Glutamatergic neuron (in vitro differentiated cells): ENCODE results near the gene GRHL3. TPM values are rescaled to one million over a fixed set of nuclear protein-coding genes. Genes with fewer than 3 reads are reported as not detected.

Source experiments
- DNase-seq: peaks from one replicate; pipeline ENCODE4 v3.0.0; 2022
- H3K27ac Mint-ChIP-seq: one replicate; pipeline ENCODE4 v1.8.0; 2020; ENCODE audit warnings: mild to moderate bottlenecking, mixed read lengths, inconsistent platforms; ENCODE audit not compliant: unreplicated experiment
- H3K27me3 Mint-ChIP-seq: one replicate; pipeline ENCODE4 v1.8.0; 2020; ENCODE audit warnings: mild to moderate bottlenecking, moderate library complexity, mixed read lengths, inconsistent platforms; ENCODE audit not compliant: unreplicated experiment
- H3K36me3 Mint-ChIP-seq: one replicate; pipeline ENCODE4 v1.8.0; 2020; ENCODE audit warnings: mild to moderate bottlenecking, mixed read lengths, inconsistent platforms; ENCODE audit not compliant: unreplicated experiment
- H3K4me1 Mint-ChIP-seq: one replicate; pipeline ENCODE4 v1.8.0; 2020; ENCODE audit warnings: mild to moderate bottlenecking, low read depth, mixed read lengths, inconsistent platforms; ENCODE audit not compliant: unreplicated experiment
- H3K4me3 Mint-ChIP-seq: one replicate; pipeline ENCODE4 v1.8.0; 2020; ENCODE audit warnings: mild to moderate bottlenecking, mixed read lengths, inconsistent platforms; ENCODE audit not compliant: unreplicated experiment
- H3K9me3 Mint-ChIP-seq: one replicate; pipeline ENCODE4 v1.8.0; 2020; ENCODE audit warnings: mild to moderate bottlenecking, moderate library complexity, mixed read lengths, inconsistent platforms; ENCODE audit not compliant: unreplicated experiment
- total RNA-seq: library from RNA; stranded (reverse); fragmentation: NEBNext Ultra II Directional; extraction: Animal tissue kit (Norgen Biotek cat#: 25700); gene quantifications from one replicate; pipeline ENCODE4 v1.2.1, GENCODE V29; 2021; ENCODE audit not compliant: unreplicated experiment
- TF ChIP-seq, protein P1 (sequence below): fragments of 200-600 bp; sonication (generic); IDR thresholded peaks from one replicate; pipeline ENCODE4 v1.5.0; 2021; ENCODE audit not compliant: partially characterized antibody, unreplicated experiment

GRHL3 gene
- total RNA-seq, 1 donor from 2014 or later, result 0.37 TPM

GRCh38 chr1:24347159-24347934 lies 28.2 kb downstream of the GRHL3 start:
- H3K9me3 Mint-ChIP-seq, result no peaks in the 10 kb centered on the region
- no peak overlapping the region for H3K4me3 Mint-ChIP-seq
- H3K27ac Mint-ChIP-seq, result no peak overlapping the region
- H3K4me1 Mint-ChIP-seq, result peaks cover under 1% of the 10 kb centered on the region
- peaks cover 6% of the 10 kb centered on the region for H3K27me3 Mint-ChIP-seq
- no peak for DNase-seq
- H3K36me3 Mint-ChIP-seq, result no peaks in the 10 kb centered on the region
- TF ChIP-seq, protein P1, sequence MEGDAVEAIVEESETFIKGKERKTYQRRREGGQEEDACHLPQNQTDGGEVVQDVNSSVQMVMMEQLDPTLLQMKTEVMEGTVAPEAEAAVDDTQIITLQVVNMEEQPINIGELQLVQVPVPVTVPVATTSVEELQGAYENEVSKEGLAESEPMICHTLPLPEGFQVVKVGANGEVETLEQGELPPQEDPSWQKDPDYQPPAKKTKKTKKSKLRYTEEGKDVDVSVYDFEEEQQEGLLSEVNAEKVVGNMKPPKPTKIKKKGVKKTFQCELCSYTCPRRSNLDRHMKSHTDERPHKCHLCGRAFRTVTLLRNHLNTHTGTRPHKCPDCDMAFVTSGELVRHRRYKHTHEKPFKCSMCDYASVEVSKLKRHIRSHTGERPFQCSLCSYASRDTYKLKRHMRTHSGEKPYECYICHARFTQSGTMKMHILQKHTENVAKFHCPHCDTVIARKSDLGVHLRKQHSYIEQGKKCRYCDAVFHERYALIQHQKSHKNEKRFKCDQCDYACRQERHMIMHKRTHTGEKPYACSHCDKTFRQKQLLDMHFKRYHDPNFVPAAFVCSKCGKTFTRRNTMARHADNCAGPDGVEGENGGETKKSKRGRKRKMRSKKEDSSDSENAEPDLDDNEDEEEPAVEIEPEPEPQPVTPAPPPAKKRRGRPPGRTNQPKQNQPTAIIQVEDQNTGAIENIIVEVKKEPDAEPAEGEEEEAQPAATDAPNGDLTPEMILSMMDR, result no peak

DNA sequence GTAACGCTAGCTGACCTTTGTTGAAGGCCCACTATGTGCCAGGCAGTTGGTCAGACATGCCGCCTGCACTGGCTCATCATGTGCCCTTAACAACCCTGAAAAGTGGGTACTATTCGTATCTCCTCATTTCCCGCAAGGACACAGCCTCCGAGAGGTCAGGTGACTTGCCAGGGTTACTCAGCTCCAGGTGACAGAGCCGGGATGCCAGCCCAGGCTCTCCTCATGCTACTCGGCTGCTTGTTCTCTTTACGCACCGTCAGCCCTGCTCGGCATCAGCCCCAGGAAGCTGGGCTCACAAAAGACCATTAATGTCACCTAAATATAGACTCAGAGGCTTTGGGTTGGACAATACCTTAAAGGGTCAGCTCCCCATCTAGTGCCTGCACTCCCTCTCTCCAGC lies 29.0 kb downstream of the GRHL3 start:
- Mint-ChIP-seq H3K4me3 (no peak overlapping the region), H3K27me3 (peaks cover 5% of the 10 kb centered on the region), H3K9me3 (no peaks in the 10 kb centered on the region), H3K36me3 (no peaks in the 10 kb centered on the region), H3K4me1 (no peaks in the 10 kb centered on the region), H3K27ac (no peak overlapping the region)
- TF ChIP-seq, protein P1, result no peak
- DNase-seq, result no peak

DNA sequence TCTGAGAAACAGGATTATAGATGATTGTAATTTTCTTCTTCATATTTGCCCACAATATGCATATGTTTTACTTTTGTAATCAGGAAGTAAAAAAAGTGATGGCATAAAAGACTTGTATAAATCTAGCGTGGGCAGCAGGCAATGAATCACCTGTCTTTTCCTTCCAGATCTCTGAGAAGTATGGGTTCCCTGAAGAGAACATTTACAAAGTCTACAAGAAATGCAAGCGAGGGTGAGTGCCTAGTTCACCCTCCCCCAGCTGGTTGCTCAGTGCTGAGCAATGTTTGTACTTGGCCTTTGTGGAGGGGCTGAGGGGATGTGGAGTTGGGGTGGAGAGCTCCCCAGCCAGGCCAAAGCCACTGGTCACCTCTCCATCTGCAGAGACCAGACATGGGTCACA lies 30.7 kb downstream of the GRHL3 start:
- H3K4me1 Mint-ChIP-seq, result no peaks in the 10 kb centered on the region
- H3K27me3 Mint-ChIP-seq, result peaks cover 3% of the 10 kb centered on the region
- H3K4me3 Mint-ChIP-seq, result no peak overlapping the region
- TF ChIP-seq, protein P1, result no peak
- H3K36me3 Mint-ChIP-seq, result no peaks in the 10 kb centered on the region
- no peak for DNase-seq
- peaks cover 2% of the 10 kb centered on the region for H3K9me3 Mint-ChIP-seq
- H3K27ac Mint-ChIP-seq, result no peak overlapping the region

DNA sequence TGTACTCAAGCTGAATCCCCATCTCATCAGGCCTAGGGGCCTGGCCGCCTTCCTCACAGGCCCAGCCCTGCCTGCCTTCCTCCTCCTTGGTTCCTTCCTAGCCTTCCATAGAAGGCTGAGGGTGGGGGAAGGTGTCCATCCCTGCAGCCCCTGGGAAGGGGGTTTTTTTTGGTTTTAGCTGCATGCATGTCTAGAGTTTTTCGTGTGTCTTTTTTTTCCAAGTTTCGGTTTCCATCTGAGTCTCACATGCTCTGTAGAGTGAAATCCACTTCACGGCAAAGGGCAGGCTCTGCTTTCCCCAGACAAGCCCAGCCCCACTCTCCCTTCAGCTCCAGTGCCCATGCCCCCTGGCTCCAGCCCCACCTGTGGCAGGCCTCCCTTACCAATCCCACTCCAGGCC lies 32.1 kb downstream of the GRHL3 start:
- TF ChIP-seq, protein P1, result no peak
- H3K4me3 Mint-ChIP-seq, result no peak overlapping the region
- H3K9me3 Mint-ChIP-seq, result peaks cover 2% of the 10 kb centered on the region
- DNase-seq, result no peak
- no peak overlapping the region for H3K27ac Mint-ChIP-seq
- H3K27me3 Mint-ChIP-seq, result peaks cover 5% of the 10 kb centered on the region
- H3K36me3 Mint-ChIP-seq, result no peaks in the 10 kb centered on the region
- no peaks in the 10 kb centered on the region for H3K4me1 Mint-ChIP-seq

DNA sequence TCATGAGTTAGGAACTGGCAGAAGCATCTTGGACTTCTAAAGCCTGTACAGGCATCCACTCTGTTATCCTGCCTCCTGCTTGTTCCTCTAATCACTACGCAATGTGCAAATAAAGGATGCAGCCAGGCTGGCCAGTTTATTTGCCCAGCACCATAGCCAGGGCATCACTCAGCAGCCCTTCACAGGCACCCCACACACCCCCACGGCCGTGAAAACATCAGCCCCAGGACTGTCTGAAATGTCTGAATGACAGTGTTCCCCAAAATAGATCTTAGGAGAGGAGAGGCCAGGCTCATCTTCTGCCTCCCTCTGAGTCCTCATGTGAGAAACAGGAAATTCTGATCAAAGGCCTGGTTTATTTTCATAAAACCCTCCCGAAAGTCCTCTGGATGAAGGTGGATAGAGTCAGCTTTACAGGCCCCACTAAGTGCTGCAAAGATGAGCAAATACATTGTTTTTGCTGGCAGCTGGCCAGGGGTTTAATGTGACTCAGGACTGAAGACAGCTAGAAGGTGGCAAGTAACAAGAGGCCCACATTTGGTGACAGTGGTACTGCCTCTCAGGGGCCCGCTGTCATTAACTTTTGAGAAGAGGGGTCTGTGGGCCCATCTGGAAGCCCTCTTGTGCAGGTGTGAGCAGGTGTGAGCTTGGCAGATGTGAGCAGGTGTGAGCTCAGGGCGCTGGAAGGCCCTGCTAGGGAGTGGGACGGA lies 32.9 kb downstream of the GRHL3 start:
- Mint-ChIP-seq H3K27me3 (peaks cover 7% of the 10 kb centered on the region), H3K4me1 (no peaks in the 10 kb centered on the region), H3K27ac (no peak overlapping the region), H3K9me3 (peaks cover 2% of the 10 kb centered on the region), H3K36me3 (no peaks in the 10 kb centered on the region), H3K4me3 (no peak overlapping the region)
- no peak for DNase-seq
- TF ChIP-seq, protein P1, result no peak
